ENCODE data around the gene TFEC. TPM values are rescaled to one million over a fixed set of nuclear protein-coding genes. Genes with fewer than 3 reads are reported as not detected.
A peak's percentile ranks its signal among the peaks of the same experiment; 100 is the strongest.

TFEC gene
- total RNA-seq, 1 donor from 2014 or later: not detected

- DNase-seq (ENCODE audit: low read depth): no peak
Observed at GRCh38 chr7:115988401-115988800, 42.2 kb downstream of the TFEC start.

GRCh38 chr7:115987486-115987885 lies 43.1 kb downstream of the TFEC start:
- no peak for DNase-seq (ENCODE audit: low read depth)

- no peak for DNase-seq (ENCODE audit: low read depth)
Observed at GRCh38 chr7:115984105-115984504, 46.5 kb downstream of the TFEC start.

- no peak for DNase-seq (ENCODE audit: low read depth)
Observed at GRCh38 chr7:115980159-115980558, 50.4 kb downstream of the TFEC start.

GRCh38 chr7:115976651-115977050 lies 53.9 kb downstream of the TFEC start:
- no peak for DNase-seq (ENCODE audit: low read depth)

- DNase-seq (ENCODE audit: low read depth): no peak
Observed at GRCh38 chr7:115975766-115976165, 54.8 kb downstream of the TFEC start.

GRCh38 chr7:115973406-115973805 lies 57.2 kb downstream of the TFEC start:
- DNase-seq (ENCODE audit: low read depth): no peak

GRCh38 chr7:115971506-115971905 lies 59.1 kb downstream of the TFEC start:
- no peak for DNase-seq (ENCODE audit: low read depth)

GRCh38 chr7:115968596-115968995 lies 62.0 kb downstream of the TFEC start:
- DNase-seq (ENCODE audit: low read depth): no peak

- DNase-seq (ENCODE audit: low read depth): no peak
Observed at GRCh38 chr7:115968171-115968570, 62.4 kb downstream of the TFEC start.

GRCh38 chr7:115965796-115966475 lies 64.6 kb downstream of the TFEC start:
- no peak for DNase-seq (ENCODE audit: low read depth)

GRCh38 chr7:115965236-115965635 lies 65.3 kb downstream of the TFEC start:
- DNase-seq (ENCODE audit: low read depth): no peak

- no peak for DNase-seq (ENCODE audit: low read depth)
Observed at GRCh38 chr7:115964799-115965198, 65.8 kb downstream of the TFEC start.

GRCh38 chr7:115962340-115962739 lies 68.2 kb downstream of the TFEC start:
- no peak for DNase-seq (ENCODE audit: low read depth)

- DNase-seq (ENCODE audit: low read depth): no peak
Observed at GRCh38 chr7:115953592-115954255, 76.8 kb downstream of the TFEC start.

- DNase-seq (ENCODE audit: low read depth): no peak
Observed at GRCh38 chr7:115952832-115953231, 77.7 kb downstream of the TFEC start.

- no peak for DNase-seq (ENCODE audit: low read depth)
Observed at GRCh38 chr7:115951547-115951946, 79.0 kb downstream of the TFEC start.

- peak; percentile 10 for DNase-seq (ENCODE audit: low read depth)
Observed at GRCh38 chr7:115941703-115942268, 88.8 kb downstream of the TFEC start.

GRCh38 chr7:115940460-115941060 lies 90.0 kb downstream of the TFEC start:
- no peak for DNase-seq (ENCODE audit: low read depth)

GRCh38 chr7:115937960-115938359 lies 92.6 kb downstream of the TFEC start:
- no peak for DNase-seq (ENCODE audit: low read depth)

- DNase-seq (ENCODE audit: low read depth): no peak
Observed at GRCh38 chr7:115933471-115933870, 97.1 kb downstream of the TFEC start.

- DNase-seq (ENCODE audit: low read depth): no peak
Observed at GRCh38 chr7:115932880-115933279, 97.7 kb downstream of the TFEC start.
